OCI-M1 (cell line): ENCODE results near the gene SCG2.

Experiments used
- DNase-seq: peaks from one replicate; lab custom pipeline; 2025; lab: John Stamatoyannopoulos, UW

SCG2 gene

DNA sequence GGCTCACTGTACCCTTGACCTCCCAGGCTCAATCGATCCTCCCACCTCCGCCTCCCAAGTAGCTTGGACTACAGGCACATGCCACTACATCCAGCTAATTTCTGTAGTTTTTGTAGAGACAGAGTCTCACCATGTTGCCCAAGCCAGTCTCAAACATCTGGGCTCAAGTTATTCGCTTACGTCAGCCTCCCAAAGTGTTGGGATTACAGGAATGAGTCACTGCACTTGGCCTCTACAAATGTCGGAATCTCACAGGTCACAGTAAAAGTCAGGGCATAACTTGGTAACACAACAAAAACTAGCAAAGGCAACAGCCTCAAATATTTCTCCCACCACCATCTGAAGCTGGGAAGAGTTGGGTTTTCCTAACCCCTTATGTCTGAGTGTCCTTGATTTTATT, 25.3 kb downstream of the SCG2 start:
- DNase-seq: no peak

GRCh38 chr2:223570784-223571183, 31.4 kb downstream of the SCG2 start:
- DNase-seq: no peak

DNA sequence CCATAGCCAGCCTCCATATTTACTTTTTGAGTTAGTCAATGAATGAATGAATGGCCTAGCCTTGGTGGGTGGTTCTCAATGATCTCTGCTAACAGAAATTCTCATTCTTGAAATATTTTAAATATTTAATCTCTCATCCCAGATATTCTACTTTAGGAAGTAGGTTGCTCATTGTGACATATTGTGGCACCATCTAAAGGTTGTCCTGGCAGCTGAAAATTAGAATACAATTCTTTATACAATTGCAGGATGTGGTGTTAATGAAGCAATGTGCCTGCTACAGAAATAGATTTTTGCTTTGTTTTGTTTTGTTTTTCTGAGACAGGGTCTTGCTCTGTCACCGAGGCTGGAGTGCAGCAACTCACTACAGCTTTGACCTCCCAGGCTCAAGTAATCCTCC, 35.8 kb downstream of the SCG2 start:
- no peak for DNase-seq

DNA sequence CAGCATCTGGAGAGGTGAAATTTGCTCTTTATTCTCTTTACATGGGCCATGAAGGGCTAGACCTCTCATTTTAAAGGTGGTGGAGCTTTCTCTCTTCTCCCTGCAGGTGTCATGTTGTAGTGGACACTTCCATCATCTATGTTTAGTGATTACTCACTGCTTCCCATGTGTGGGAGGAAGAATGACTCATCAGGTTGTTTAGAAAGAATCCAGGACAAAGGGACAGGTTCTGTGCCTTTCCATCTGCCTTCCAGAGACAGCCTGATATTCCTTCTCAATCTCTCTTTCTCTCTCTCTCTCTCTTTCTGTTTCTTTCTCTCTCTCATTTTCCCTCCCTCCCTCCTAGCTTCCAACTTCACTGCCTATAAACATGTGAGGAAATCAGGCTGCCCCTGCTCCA, 38.7 kb downstream of the SCG2 start:
- peak; percentile 3 for DNase-seq

DNA sequence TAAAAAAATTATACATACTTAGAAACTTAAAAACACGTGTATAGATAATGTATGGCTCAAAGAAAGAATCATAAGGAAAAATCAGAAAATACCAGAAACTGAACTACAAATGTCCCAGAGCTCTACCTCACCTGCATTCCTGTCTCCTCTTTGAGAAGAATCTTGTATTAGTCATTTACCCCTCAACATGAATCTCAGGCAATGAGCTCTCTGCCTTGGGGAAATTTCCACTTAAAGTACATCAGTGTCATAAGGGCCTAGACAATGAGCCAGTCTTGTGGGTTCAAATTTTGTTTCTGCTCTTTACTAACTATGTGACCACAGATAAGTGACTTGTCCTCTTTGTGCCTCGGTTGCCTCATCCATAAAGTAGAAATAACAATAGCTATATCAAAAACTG, 40.1 kb downstream of the SCG2 start:
- DNase-seq: no peak

DNA sequence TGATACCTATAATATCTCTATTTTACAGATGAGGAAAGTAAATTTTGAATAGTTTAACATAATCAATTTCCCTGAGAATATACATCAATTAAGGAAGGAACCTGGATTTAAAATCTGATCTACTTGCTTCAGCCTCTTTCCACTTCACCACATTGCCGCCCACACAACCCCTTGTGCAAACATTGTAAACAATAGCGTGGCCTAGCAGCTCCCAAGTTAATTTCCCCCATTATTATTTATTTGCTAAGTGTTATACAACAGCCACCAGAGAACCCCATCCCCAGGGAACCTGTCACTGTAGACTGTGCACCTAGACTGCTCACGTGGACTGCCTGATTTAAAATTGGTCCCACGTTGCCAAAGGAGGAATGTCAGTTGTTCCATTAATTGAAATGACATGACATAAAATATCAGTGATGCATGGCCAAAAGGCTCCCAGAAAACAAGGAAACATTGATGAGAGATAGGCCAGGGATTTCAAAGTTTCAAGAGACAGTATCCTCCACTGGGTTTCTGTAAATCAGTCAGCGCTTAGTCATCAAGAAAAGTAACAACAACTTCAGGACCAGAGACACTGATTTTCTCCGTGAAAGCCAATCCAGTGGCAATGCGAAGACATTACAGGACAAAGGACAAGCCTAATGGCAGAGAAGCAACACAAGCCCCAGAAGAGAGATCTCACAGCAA, 41.3 kb downstream of the SCG2 start:
- no peak for DNase-seq

GRCh38 chr2:223558970-223559369, 43.2 kb downstream of the SCG2 start:
- no peak for DNase-seq

GRCh38 chr2:223554923-223555322, 47.2 kb downstream of the SCG2 start:
- DNase-seq: no peak

GRCh38 chr2:223549215-223549614, 52.9 kb downstream of the SCG2 start:
- DNase-seq: no peak

DNA sequence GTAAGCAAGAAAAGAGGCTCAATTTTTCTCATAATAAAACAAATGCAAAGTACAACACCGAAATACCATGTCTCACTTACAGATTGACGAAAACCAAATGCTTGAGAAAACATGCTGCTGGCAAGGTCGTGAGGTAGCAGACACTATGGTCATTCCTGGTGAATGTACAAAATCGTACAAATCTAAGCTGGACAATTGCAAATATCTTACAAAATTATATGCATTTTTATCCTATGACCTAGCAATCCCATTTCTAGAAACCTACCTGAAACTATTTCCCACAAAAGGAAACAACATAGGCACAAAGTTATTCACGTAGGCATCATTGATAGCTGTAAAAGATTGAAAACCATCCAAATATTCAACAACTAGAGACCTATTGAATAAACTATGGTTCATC, 54.0 kb downstream of the SCG2 start:
- no peak for DNase-seq
